HEK293T (cell line): ENCODE results near the gene PCDHGB4.
"Not testable (repeated sequence)": the region's sequence is repeated elsewhere in the genome, so short reads cannot be mapped to it uniquely, and the experiment has no call there.

Experiments used
- CTCF ChIA-PET: fragments of 350-600 bp; formaldehyde crosslinking; extraction: SDS; loops from one replicate; lab custom pipeline; 2021; ENCODE audit warnings: antibody characterized with exemption, inconsistent platforms; lab: Yijun Ruan, JAX
- POLR2A ChIA-PET: fragments of 350-600 bp; formaldehyde crosslinking; extraction: SDS; loops from one replicate; lab custom pipeline; 2020; ENCODE audit warnings: antibody characterized with exemption, inconsistent platforms; lab: Yijun Ruan, JAX
- DNase-seq: peaks from one replicate; pipeline ENCODE4 v3.0.0; 2012; ENCODE audit warnings: mixed read lengths; ENCODE audit errors: extremely low spot score
- ARNT ChIP-seq: fragments of 450-650 bp; IDR thresholded peaks from 2 replicates; pipeline ENCODE4 v1.6.1; 2017; ENCODE audit warnings: mild to moderate bottlenecking
- BHLHE40 ChIP-seq: fragments of 450-650 bp; IDR thresholded peaks from 2 replicates; pipeline ENCODE4 v1.6.1; 2016; ENCODE audit warnings: mild to moderate bottlenecking, moderate library complexity, borderline replicate concordance
- CTBP1 ChIP-seq: fragments of 450-650 bp; IDR thresholded peaks from 2 replicates; pipeline ENCODE4 v1.6.1; 2016; ENCODE audit warnings: borderline replicate concordance
- ELF4 ChIP-seq: fragments of 450-650 bp; IDR thresholded peaks from 2 replicates; pipeline ENCODE4 v1.6.1; 2017; ENCODE audit warnings: antibody characterized with exemption
- FOXA1 ChIP-seq: fragments of 450-650 bp; IDR thresholded peaks from 2 replicates; pipeline ENCODE4 v1.6.1; 2016; ENCODE audit warnings: mild to moderate bottlenecking
- FOXK2 ChIP-seq: fragments of 450-650 bp; IDR thresholded peaks from 2 replicates; pipeline ENCODE4 v1.6.1; 2016; ENCODE audit warnings: mild to moderate bottlenecking
- FOXM1 ChIP-seq: fragments of 450-650 bp; IDR thresholded peaks from 2 replicates; pipeline ENCODE4 v1.6.1; 2017; ENCODE audit warnings: mild to moderate bottlenecking, borderline replicate concordance
- HDGF ChIP-seq: fragments of 450-650 bp; IDR thresholded peaks from 2 replicates; pipeline ENCODE4 v1.6.1; 2017; ENCODE audit warnings: antibody characterized with exemption, borderline replicate concordance
- L3MBTL2 ChIP-seq: fragments of 450-650 bp; conservative IDR thresholded peaks from 2 replicates; pipeline ENCODE4 v1.6.1; 2016; ENCODE audit warnings: mild to moderate bottlenecking
- LEF1 ChIP-seq: fragments of 450-650 bp; IDR thresholded peaks from 2 replicates; pipeline ENCODE4 v1.6.1; 2017; ENCODE audit warnings: mild to moderate bottlenecking, borderline replicate concordance
- NFRKB ChIP-seq: fragments of 450-650 bp; IDR thresholded peaks from 2 replicates; pipeline ENCODE4 v1.6.1; 2016; ENCODE audit warnings: mild to moderate bottlenecking, moderate library complexity
- PKNOX1 ChIP-seq: fragments of 450-650 bp; IDR thresholded peaks from 2 replicates; pipeline ENCODE4 v1.6.1; 2016
- SP1 ChIP-seq: fragments of 450-650 bp; IDR thresholded peaks from 2 replicates; pipeline ENCODE4 v1.6.1; 2017
- SUZ12 ChIP-seq: fragments of 450-650 bp; IDR thresholded peaks from 2 replicates; pipeline ENCODE4 v1.6.1; 2016; ENCODE audit warnings: mild to moderate bottlenecking
- TARDBP ChIP-seq: fragments of 450-650 bp; IDR thresholded peaks from 2 replicates; pipeline ENCODE4 v1.6.1; 2016
- ZNF384 ChIP-seq: fragments of 450-650 bp; IDR thresholded peaks from 2 replicates; pipeline ENCODE4 v1.6.1; 2016

PCDHGB4 gene

GRCh38 chr5:141387557-141388311 lies at the start of gene PCDHGB4:
PCDHGB4 (plus strand) TSS chr5:141387698; CDS start chr5:141387885, 187 bp downstream.
- DNase-seq, POLR2A ChIA-PET: not testable (repeated sequence)
- CTCF ChIA-PET, result interaction anchor here (0.6 kb wide), 1 partner anchor 132 kb away, joined by 3 read pairs; no protein-coding TSS in a partner anchor

- no peak for TF ChIP-seq SUZ12
- TF ChIP-seq ELF4, result no peak
- TF ChIP-seq FOXA1, result no peak
- TF ChIP-seq PKNOX1, result no peak
- TF ChIP-seq FOXM1, result no peak
- no peak for TF ChIP-seq L3MBTL2
- TF ChIP-seq SP1, result no peak
- TF ChIP-seq ZNF384, result no peak
- no peak for TF ChIP-seq TARDBP
- no peak for TF ChIP-seq HDGF
- no peak for TF ChIP-seq FOXK2
- TF ChIP-seq BHLHE40, result no peak
- TF ChIP-seq CTBP1, result no peak
- no peak for TF ChIP-seq NFRKB
- TF ChIP-seq LEF1, result no peak
- no peak for TF ChIP-seq ARNT
- POLR2A ChIA-PET, result interaction anchor here (2.1 kb wide), 1 partner anchor 18 kb away, joined by 7 read pairs; the partner anchor contains the start of gene TAF7
- CTCF ChIA-PET, result interaction anchor here (1.0 to 1.5 kb wide), 3 partner anchors 8 to 219 kb away, joined by 3 to 5 read pairs (median 4); partner anchors contain the start of genes PCDHGA1 and PCDHGA11
- peak; percentile 20 for DNase-seq
Measured at GRCh38 chr5:141338538-141339306, 48.8 kb upstream of the PCDHGB4 start, which contains the start of gene PCDHGA2. PCDHGA2 (plus strand) TSS chr5:141338760.

GRCh38 chr5:141340781-141341354 lies 46.6 kb upstream of the PCDHGB4 start:
- POLR2A ChIA-PET, DNase-seq, CTCF ChIA-PET: not testable (repeated sequence)

GRCh38 chr5:141342773-141343172 lies 44.7 kb upstream of the PCDHGB4 start:
- no peak for TF ChIP-seq L3MBTL2
- TF ChIP-seq ARNT, result no peak
- DNase-seq, result no peak
- ChIA-PET CTCF (interaction anchor here (1.3 kb wide), 1 partner anchor 13 kb away, joined by 3 read pairs; no protein-coding TSS in a partner anchor), POLR2A (interaction anchor here (2.1 kb wide), 1 partner anchor 22 kb away, joined by 7 read pairs; the partner anchor contains the start of gene TAF7)

- DNase-seq, result no peak
- CTCF ChIA-PET, result interaction anchor here (0.8 to 1.3 kb wide), 2 partner anchors 8 to 12 kb away, joined by 3 read pairs; no protein-coding TSS in a partner anchor
- POLR2A ChIA-PET, result interaction anchor here (0.9 to 2.1 kb wide), 2 partner anchors 23 kb away, joined by 3 to 7 read pairs; partner anchors contain the start of gene TAF7
- TF ChIP-seq ARNT (no peak), CTBP1 (no peak), L3MBTL2 (no peak), SP1 (no peak), FOXM1 (no peak), SUZ12 (no peak), BHLHE40 (no peak), LEF1 (no peak), NFRKB (no peak), ZNF384 (no peak), ELF4 (no peak), PKNOX1 (no peak), FOXK2 (no peak), TARDBP (no peak)
Measured at GRCh38 chr5:141343242-141343952, 44.1 kb upstream of the PCDHGB4 start, which contains the start of gene PCDHGA3. PCDHGA3 (plus strand) TSS chr5:141343829; CDS start chr5:141344034, 205 bp downstream.

GRCh38 chr5:141343953-141344463 lies 43.5 kb upstream of the PCDHGB4 start:
- DNase-seq, result no peak
- TF ChIP-seq HDGF (no peak), TARDBP (no peak), PKNOX1 (no peak), ARNT (no peak), ELF4 (no peak), SP1 (no peak), ZNF384 (no peak), L3MBTL2 (no peak), SUZ12 (no peak)
- ChIA-PET POLR2A (interaction anchor here (0.9 kb wide), 1 partner anchor 23 kb away, joined by 3 read pairs; the partner anchor contains the start of gene TAF7), CTCF (interaction anchor here (0.6 to 1.3 kb wide), 3 partner anchors 9 to 121 kb away, joined by 3 to 5 read pairs (median 3); partner anchors contain the start of gene PCDHB14)
